Epithelial cell of proximal tubule (primary cell): ENCODE data around the gene SOX10. TPM values are rescaled to one million over a fixed set of nuclear protein-coding genes. Genes with fewer than 3 reads are reported as not detected.

Experiments used
- DNase-seq: peaks from one replicate; pipeline ENCODE4 v3.0.0-alpha.2; 2011; ENCODE audit warnings: low read depth
- H3K4me3 ChIP-seq: 2 replicates; pipeline ENCODE4 v1.5.1; 2011; ENCODE audit warnings: low read depth, mild to moderate bottlenecking, low read length
- total RNA-seq: library from RNA; depleted of rRNA; stranded (reverse); fragments of >200 nt; gene quantifications from 2 replicates; pipeline ENCODE4 v1.2.3, GENCODE V29; 2015
- TF ChIP-seq, protein P1 (sequence below): conservative IDR thresholded peaks from 2 replicates; pipeline ENCODE4 v1.5.1; 2012; ENCODE audit warnings: low read depth, mild to moderate bottlenecking, low read length

Gene SOX10
- total RNA-seq, 1 donor from 2014 or later, result not detected

- H3K4me3 ChIP-seq, result no peak overlapping the region
- DNase-seq, result no peak
- TF ChIP-seq, protein P1, sequence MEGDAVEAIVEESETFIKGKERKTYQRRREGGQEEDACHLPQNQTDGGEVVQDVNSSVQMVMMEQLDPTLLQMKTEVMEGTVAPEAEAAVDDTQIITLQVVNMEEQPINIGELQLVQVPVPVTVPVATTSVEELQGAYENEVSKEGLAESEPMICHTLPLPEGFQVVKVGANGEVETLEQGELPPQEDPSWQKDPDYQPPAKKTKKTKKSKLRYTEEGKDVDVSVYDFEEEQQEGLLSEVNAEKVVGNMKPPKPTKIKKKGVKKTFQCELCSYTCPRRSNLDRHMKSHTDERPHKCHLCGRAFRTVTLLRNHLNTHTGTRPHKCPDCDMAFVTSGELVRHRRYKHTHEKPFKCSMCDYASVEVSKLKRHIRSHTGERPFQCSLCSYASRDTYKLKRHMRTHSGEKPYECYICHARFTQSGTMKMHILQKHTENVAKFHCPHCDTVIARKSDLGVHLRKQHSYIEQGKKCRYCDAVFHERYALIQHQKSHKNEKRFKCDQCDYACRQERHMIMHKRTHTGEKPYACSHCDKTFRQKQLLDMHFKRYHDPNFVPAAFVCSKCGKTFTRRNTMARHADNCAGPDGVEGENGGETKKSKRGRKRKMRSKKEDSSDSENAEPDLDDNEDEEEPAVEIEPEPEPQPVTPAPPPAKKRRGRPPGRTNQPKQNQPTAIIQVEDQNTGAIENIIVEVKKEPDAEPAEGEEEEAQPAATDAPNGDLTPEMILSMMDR, result no peak
Measured at GRCh38 chr22:37975153-37975552, 9.2 kb downstream of the SOX10 start.

DNA sequence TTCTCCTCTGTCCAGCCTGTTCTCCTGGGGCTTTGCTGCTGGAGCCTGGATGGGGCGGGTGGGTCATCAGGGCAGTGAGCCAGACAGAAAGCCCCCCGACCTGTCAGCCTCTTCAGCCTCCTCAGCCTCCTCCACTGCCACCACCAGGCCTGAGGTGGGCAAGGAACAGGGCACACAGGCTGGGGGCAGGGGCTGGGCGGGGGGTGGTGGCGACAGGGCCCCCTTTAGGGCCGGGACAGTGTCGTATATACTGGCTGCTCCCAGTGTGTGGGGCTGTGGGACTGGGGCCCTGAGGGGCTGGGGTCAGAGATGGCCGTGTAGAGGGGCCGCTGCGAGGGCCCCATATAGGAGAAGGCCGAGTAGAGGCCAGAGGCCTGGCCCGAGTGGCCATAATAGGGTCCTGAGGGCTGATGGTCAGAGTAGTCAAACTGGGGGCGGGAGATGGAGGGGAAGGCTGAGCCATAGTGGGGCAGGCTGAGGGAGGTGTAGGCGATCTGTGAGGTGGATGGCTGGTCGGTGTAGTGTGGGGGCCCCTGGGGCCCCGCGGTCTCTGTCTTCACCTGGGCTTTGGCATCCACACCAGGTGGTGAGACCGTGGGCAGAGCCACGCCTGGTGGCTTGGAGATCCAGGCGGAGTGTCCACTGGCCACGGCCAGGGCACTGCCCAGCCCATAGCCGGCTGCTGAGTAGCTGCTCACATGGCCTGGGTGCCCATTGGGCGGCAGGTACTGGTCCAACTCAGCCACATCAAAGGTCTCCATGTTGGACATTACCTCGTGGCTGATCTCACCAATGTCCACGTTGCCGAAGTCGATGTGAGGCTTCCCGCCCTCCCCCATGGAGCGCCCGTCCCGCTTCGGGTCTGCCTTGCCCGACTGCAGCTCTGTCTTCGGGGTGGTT lies 10.8 kb downstream of the SOX10 start:
- H3K4me3 ChIP-seq, result no peak overlapping the region
- DNase-seq, result no peak
- TF ChIP-seq, protein P1, result no peak

DNA sequence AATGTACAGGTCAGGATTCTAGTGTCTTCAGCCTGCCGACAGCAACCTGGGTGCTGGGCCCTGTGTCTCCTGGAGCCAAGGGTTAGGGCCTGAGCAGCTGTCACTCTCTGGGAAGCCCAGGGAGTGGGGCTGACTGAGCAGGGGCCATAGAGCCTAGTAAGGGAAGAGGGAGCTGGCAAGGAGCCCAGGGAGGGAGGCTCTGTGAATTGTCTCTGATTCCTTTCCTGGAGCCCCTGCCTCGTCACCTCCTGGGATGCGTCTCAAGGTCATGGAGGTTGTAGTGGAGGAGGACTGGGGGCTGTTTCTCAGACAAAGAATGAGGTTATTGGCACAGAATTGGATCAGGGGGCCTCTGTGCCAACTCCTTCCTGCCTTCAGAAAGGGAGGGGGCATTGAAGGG lies 11.8 kb downstream of the SOX10 start:
- TF ChIP-seq, protein P1, result no peak
- DNase-seq, result no peak
- H3K4me3 ChIP-seq, result no peak overlapping the region

DNA sequence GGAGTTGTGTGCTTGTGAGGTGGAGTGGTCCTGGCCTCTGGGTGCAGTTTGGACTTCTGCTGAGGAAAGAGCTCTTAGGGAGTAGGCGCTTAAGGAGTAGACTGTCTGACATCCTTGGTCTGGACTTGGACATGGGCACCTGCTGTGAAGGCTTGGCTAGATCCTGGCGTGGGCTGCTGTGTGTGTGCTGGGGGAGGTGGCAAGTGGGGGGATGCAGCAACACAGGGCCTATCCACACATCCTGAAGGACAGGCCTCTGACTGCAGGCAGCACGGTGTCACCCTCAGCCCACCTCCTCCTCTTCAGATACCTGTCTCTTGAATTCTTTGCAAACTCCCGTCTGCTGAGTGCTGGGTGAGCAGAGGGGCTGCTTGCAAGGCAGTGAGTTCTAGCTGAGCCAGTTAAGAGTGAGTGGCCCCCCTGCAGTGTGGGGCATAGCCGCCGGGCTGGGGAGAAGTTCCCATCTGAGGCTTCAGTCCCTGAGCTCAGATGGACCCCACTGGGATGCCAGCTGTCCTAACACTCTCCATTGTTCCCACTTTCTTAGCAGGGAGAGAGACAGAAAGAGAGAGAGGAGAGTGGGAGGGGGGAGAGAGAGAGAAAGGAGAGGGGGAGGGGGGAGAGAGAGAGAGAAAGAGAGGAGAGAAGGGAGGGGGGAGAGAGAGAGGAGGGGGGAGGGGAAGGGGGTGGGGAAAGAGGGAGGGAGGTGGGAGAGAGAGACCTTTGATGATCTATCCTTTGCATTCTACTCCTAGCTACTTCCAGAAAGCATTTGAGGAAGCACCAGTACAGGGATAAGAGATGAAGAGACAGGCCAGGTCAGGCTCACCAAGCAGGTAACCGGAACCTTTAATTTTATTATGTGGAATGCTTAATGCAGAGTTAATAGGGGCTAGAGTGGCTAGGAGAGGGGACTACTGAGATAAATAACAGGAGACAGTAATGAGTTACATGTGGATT lies 12.6 kb downstream of the SOX10 start:
- no peak overlapping the region for H3K4me3 ChIP-seq
- DNase-seq, result no peak
- TF ChIP-seq, protein P1, result no peak

GRCh38 chr22:37970864-37971263 lies 13.5 kb downstream of the SOX10 start:
- no peak for DNase-seq
- TF ChIP-seq, protein P1, result no peak
- H3K4me3 ChIP-seq, result no peak overlapping the region

DNA sequence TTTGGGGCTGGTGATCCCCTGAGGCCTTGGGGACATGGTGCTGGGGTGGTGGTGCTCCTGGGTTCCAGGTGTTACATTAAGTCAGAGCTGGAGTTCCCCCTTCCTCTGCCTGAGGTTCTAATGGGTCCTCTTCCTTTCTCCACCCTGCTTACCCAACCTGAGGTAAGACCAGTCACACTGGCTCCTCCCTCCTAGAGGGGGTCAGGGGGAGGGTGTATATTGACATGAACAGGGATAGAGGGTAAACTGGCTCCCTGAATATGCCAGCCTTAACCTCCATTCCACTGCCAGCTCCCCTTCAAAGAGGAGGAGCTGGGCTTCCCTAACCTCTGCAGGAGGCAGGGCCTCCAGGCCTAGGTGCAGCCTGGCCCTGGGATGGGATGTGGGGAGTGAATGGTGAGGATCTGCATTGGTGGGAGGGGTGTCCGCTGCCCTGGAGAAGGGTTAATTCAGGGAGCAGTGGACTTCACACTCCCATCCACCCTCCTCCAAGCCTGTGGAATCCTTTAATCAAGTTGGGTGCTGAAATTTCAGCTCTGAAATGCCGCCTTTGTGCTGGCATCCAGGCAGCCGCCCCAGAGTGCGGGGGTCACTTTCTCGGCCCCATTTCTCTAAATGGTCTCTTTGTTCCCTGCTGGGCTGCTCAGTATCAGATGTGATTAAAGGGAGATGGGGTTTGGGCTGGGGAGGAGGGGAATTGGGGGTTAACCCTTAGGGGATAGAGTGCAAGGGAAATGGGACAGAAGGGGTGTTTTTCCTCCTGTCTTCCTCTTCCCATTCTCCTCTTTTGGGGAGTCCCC lies 15.7 kb downstream of the SOX10 start:
- TF ChIP-seq, protein P1, result no peak
- no peak for DNase-seq
- no peak overlapping the region for H3K4me3 ChIP-seq
